Lung (tissue), 12 donors: ENCODE results near the gene RNF212B. TPM values are rescaled to one million over a fixed set of nuclear protein-coding genes. Genes with fewer than 3 reads are reported as not detected.

Experiments
- ATAC-seq: fragments of 200-7000 bp; cut with Tn5 transposase; one replicate; pipeline ENCODE4 v1.9.1; 2020; ENCODE audit warnings: moderate number of reproducible peaks; ENCODE audit not compliant: insufficient read depth, low FRiP score
- DNase-seq, 3 donors: peaks; one replicate each; pipeline ENCODE4 v3.0.0-alpha.2; 2013 to 2017
- H3K27ac ChIP-seq, 2 donors: one replicate each; pipeline ENCODE4 v1.5.1; 2013; ENCODE audit warnings: mild to moderate bottlenecking in 2 of 2, moderate library complexity in 2 of 2, control low read depth in 1 of 2, inconsistent platforms in 1 of 2, low read depth in 1 of 2, low read length in 1 of 2
- H3K27me3 ChIP-seq, 3 donors: one replicate each; pipeline ENCODE4 v1.5.1; 2013; ENCODE audit warnings: low read length in 2 of 3; ENCODE audit not compliant: control insufficient read depth in 3 of 3, insufficient read depth in 3 of 3
- H3K36me3 ChIP-seq, 4 donors: one replicate each; pipeline ENCODE4 v1.5.1; 2013; ENCODE audit warnings: low read length in 4 of 4, mild to moderate bottlenecking in 1 of 4, moderate library complexity in 1 of 4; ENCODE audit not compliant: control insufficient read depth in 4 of 4, insufficient read depth in 4 of 4
- H3K4me1 ChIP-seq, 5 donors: one replicate each; pipeline ENCODE4 v1.5.1; 2013; ENCODE audit warnings: low read length in 5 of 5, mild to moderate bottlenecking in 2 of 5, moderate library complexity in 1 of 5; ENCODE audit not compliant: control insufficient read depth in 5 of 5, insufficient read depth in 5 of 5
- H3K4me3 ChIP-seq: one replicate; pipeline ENCODE4 v1.5.1; 2013; ENCODE audit warnings: mild to moderate bottlenecking, control low read depth, moderate library complexity
- H3K9ac ChIP-seq, 2 donors: one replicate each; pipeline ENCODE4 v1.5.1; 2013; ENCODE audit warnings: low read length in 2 of 2, control low read depth in 1 of 2; ENCODE audit not compliant: insufficient read depth in 1 of 2
- H3K9me3 ChIP-seq, 4 donors: one replicate each; pipeline ENCODE4 v1.5.1; 2013; ENCODE audit warnings: low read length in 3 of 4, mild to moderate bottlenecking in 1 of 4, moderate library complexity in 1 of 4; ENCODE audit not compliant: control insufficient read depth in 4 of 4, insufficient read depth in 3 of 4
- CTCF ChIP-seq: IDR thresholded peaks from 2 replicates; pipeline ENCODE4 v1.5.1; 2012; ENCODE audit warnings: mild to moderate bottlenecking; ENCODE audit errors: control extremely low read depth, extremely low read depth
- WGBS, 2 donors: extraction: QIAGEN DNeasy Blood & Tissue Kit; methylation state at CpG; one replicate each; pipeline ENCODE4 v1.1.7; 2013; 5-methylcytosine and 5-hydroxymethylcytosine counted together
- polyA plus RNA-seq, 2 donors: library from polyadenylated mRNA; stranded (reverse); fragments of 200-250 nt; gene quantifications; one replicate each; pipeline ENCODE4 v1.2.1, GENCODE V29; 2013
- total RNA-seq, 2 donors: library from RNA; depleted of rRNA in 1 of 2; stranded (reverse); fragments of >200 nt in 1 of 2; gene quantifications; one replicate each; pipeline ENCODE4 v1.2.1, GENCODE V29; 2014 to 2021
- donor health status: control.
- donor health status: control.
- donor health status: Bipolar disorder and iron deficiency.
- donor health status: healthy.
- donor health status: DM: yes; HTN: yes; CAD: no.

Gene RNF212B
- total and polyA plus RNA-seq, 4 donors: 0.09 TPM; not detected in 3

DNA sequence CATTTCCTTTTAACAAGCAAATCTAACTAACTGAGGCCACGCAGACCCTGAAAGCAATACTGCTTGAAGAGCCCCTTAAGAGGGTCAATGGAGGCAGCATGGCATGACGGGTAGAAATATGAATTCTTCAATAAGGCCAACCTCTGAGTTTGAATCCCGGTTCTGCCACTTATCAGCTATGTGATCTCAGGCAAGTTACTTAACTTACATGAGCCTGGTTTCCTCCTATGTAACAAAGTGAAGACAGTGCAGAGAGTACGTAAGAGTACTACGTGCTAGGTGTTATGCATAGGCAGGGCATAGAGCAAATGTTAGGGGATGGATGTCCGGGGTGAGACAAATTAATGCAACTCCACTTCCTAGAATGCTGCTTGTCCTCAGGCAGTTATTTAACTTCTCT, 43.5 kb downstream of the RNF212B start:
- Histone ChIP-seq H3K9ac (no peak overlapping the region), H3K36me3 (peaks cover 0 to 8% (median 2%) of the 10 kb centered on the region in 4 donors), H3K27me3 (no peaks in the 10 kb centered on the region), H3K27ac (no peak overlapping the region), H3K4me3 (no peak overlapping the region), H3K9me3 (no peaks in the 10 kb centered on the region), H3K4me1 (peaks cover 0 to 9% (median 3%) of the 10 kb centered on the region in 5 donors)
- 91 to 95% methylated on average over 6 of the region's 6 CpGs for WGBS, 2 donors
- ATAC-seq (no peak), DNase-seq (no peak)
- no peak for TF ChIP-seq CTCF

DNA sequence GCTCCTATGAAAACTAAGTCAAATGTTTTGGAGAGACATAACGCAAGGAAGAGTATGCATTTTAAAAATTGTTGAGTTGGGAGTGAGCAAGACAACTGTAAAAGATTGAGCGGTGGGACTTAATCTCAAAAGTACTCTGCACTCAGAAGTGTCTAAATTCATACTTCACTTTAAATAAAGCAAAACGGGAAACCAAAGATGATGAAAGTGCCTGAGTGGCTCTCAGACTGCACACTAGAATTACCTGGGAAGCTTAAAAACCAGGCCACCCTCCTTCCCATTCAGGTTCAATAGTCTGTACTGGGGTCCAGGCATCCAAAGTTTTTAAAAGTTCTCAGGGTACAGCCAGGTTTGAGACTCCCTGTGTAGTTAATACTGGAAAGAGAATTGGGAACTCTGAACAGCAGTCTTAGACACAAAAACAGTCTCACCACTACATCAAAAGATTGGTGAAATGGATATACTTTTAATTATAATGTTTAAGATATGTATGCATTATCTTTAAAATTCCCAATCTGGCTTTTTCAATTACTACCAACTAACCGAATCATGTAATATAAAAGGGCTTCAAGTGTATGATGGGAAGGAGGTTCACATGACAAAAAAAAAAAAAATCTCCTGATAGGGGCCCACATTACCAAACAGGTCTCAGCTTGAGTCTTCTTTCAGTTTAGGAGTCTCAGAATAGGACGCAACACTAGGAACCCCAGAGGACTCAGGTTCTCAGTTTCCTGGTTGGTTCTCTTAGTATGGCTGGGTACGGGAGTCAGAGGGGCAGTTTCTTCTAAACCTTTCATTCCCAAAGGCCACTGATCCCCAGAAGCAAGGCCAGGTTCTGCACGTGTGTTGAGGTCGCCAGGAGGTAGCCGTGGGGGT, 47.2 kb downstream of the RNF212B start:
- Histone ChIP-seq H3K9me3 (no peaks in the 10 kb centered on the region), H3K36me3 (peaks cover 0 to 4% (median 0%) of the 10 kb centered on the region in 4 donors), H3K4me1 (peaks cover 3 to 14% (median 8%) of the 10 kb centered on the region in 5 donors), H3K4me3 (peak overlapping the region; percentile 77), H3K27ac (peak overlapping the region; percentile 94 to 97), H3K9ac (peak overlapping the region; percentile 74 to 87), H3K27me3 (no peaks in the 10 kb centered on the region)
- ATAC-seq (no peak), DNase-seq (peak in 2 of 3 donors; percentile 35 to 41)
- WGBS, 2 donors: 26 to 27% methylated on average over 9 of the region's 9 CpGs
- TF ChIP-seq CTCF: no peak

GRCh38 chr14:23285530-23286019, 47.8 kb downstream of the RNF212B start:
- no peak for DNase-seq
- H3K4me1 ChIP-seq: peaks cover 3 to 14% (median 8%) of the 10 kb centered on the region in 5 donors
- H3K4me3 ChIP-seq: peak overlapping the region; percentile 77
- peaks cover 0 to 4% (median 0%) of the 10 kb centered on the region in 4 donors for H3K36me3 ChIP-seq
- no peaks in the 10 kb centered on the region for H3K9me3 ChIP-seq
- TF ChIP-seq CTCF: no peak
- ATAC-seq: peak; percentile 5
- H3K27ac ChIP-seq: peak overlapping the region; percentile 94 to 97
- 0 to 1% methylated on average over 22 of the region's 22 CpGs for WGBS, 2 donors
- no peaks in the 10 kb centered on the region for H3K27me3 ChIP-seq
- peak overlapping the region; percentile 74 to 87 for H3K9ac ChIP-seq
